Activated T-cell treated with anti-CD3 and anti-CD28 coated beads, Interleukin-2, amount 50 U/mL, for 24 hours (primary cell): ENCODE results near the gene GSTA5.
"Not testable (repeated sequence)": the region's sequence is repeated elsewhere in the genome, so short reads cannot be mapped to it uniquely, and the experiment has no call there.

Experiments used
- DNase-seq: peaks from one replicate; pipeline ENCODE4 v3.0.0-alpha.2; 2020
- H3K27ac Mint-ChIP-seq: 2 replicates; pipeline ENCODE4 v1.8.0; 2020; ENCODE audit warnings: mild to moderate bottlenecking, mixed read lengths
- H3K27me3 Mint-ChIP-seq: 2 replicates; pipeline ENCODE4 v1.8.0; 2020; ENCODE audit warnings: mixed read lengths
- H3K36me3 Mint-ChIP-seq: 2 replicates; pipeline ENCODE4 v1.8.0; 2020; ENCODE audit warnings: low read depth, mixed read lengths
- H3K4me1 Mint-ChIP-seq: 2 replicates; pipeline ENCODE4 v1.8.0; 2020; ENCODE audit warnings: low read depth, mixed read lengths
- H3K4me3 Mint-ChIP-seq: 2 replicates; pipeline ENCODE4 v1.8.0; 2020; ENCODE audit warnings: mild to moderate bottlenecking, moderate library complexity, mixed read lengths
- H3K9me3 Mint-ChIP-seq: 2 replicates; pipeline ENCODE4 v1.8.0; 2020; ENCODE audit warnings: mixed read lengths

The GSTA5 gene

GRCh38 chr6:52786249-52786956 is 54.2 kb downstream of the GSTA5 start:
- Mint-ChIP-seq H3K4me1 (no peaks in the 10 kb centered on the region), H3K9me3 (no peaks in the 10 kb centered on the region), H3K27ac (no peak overlapping the region), H3K36me3 (no peaks in the 10 kb centered on the region), H3K4me3 (no peak overlapping the region), H3K27me3 (peaks cover 10% of the 10 kb centered on the region)
- no peak for DNase-seq

GRCh38 chr6:52782696-52783274 is 57.8 kb downstream of the GSTA5 start:
- not testable (repeated sequence) for DNase-seq, H3K36me3 Mint-ChIP-seq, H3K4me1 Mint-ChIP-seq, H3K9me3 Mint-ChIP-seq, H3K4me3 Mint-ChIP-seq, H3K27ac Mint-ChIP-seq
- peaks cover 28% of the 10 kb centered on the region for H3K27me3 Mint-ChIP-seq

GRCh38 chr6:52782209-52782608 is 58.4 kb downstream of the GSTA5 start:
- peaks cover 28% of the 10 kb centered on the region for H3K27me3 Mint-ChIP-seq

More at GRCh38 chr6:52782209-52782608, 58.4 kb downstream of the GSTA5 start:
- not testable (repeated sequence) for H3K27ac Mint-ChIP-seq, H3K4me3 Mint-ChIP-seq, H3K4me1 Mint-ChIP-seq, DNase-seq, H3K36me3 Mint-ChIP-seq, H3K9me3 Mint-ChIP-seq
